Suprapubic skin (tissue), 4 donors: ENCODE measurements around the gene NPAS3. TPM values are rescaled to one million over a fixed set of nuclear protein-coding genes. Genes with fewer than 3 reads are reported as not detected.

Experiments used
- DNase-seq, 2 donors: peaks; one replicate each; pipeline ENCODE4 v3.0.0-alpha.2; 2019; ENCODE audit warnings: low spot score in 2 of 2
- H3K27ac ChIP-seq: fragments of 200-600 bp; sonication (generic); one replicate; pipeline ENCODE4 v1.5.1; 2019
- H3K27me3 ChIP-seq: fragments of 200-600 bp; sonication (generic); one replicate; pipeline ENCODE4 v1.5.1; 2019
- H3K36me3 ChIP-seq: fragments of 200-600 bp; sonication (generic); one replicate; pipeline ENCODE4 v1.5.1; 2019
- H3K4me1 ChIP-seq: fragments of 200-600 bp; sonication (generic); one replicate; pipeline ENCODE4 v1.5.1; 2019
- H3K4me3 ChIP-seq: fragments of 200-600 bp; sonication (generic); one replicate; pipeline ENCODE4 v1.5.1; 2019; ENCODE audit warnings: mild to moderate bottlenecking
- H3K9me3 ChIP-seq: fragments of 200-600 bp; sonication (generic); one replicate; pipeline ENCODE4 v1.5.1; 2019
- EP300 ChIP-seq: sonication (generic); formaldehyde crosslinking; IDR thresholded peaks from one replicate; pipeline ENCODE4 v1.6.1; 2017; ENCODE audit warnings: antibody characterized with exemption
- POLR2A ChIP-seq, 2 donors: fragments of 450-650 bp; IDR thresholded peaks; one replicate each; pipeline ENCODE4 v1.6.1; 2017; ENCODE audit warnings: antibody characterized with exemption in 2 of 2, mild to moderate bottlenecking in 2 of 2, moderate library complexity in 2 of 2
- POLR2AphosphoS5 ChIP-seq, 3 donors: sonication (generic); formaldehyde crosslinking; IDR thresholded peaks; one replicate each; pipeline ENCODE4 v1.6.1; 2017; ENCODE audit warnings: antibody characterized with exemption in 3 of 3
- WGBS: methylation state at CpG from one replicate; pipeline ENCODE4 v1.1.5; 2018; 5-methylcytosine and 5-hydroxymethylcytosine counted together
- total RNA-seq, 4 donors: library from RNA; depleted of rRNA; stranded (reverse); fragments of >200 nt; gene quantifications; one replicate each; pipeline ENCODE4 v1.1.0, GENCODE V29; 2016
- TF ChIP-seq, protein P1 (sequence below), 2 donors: fragments of 200-600 bp in 1 of 2; fragments of 450-650 bp in 1 of 2; sonication (generic) in 1 of 2; IDR thresholded peaks; one replicate each; pipeline ENCODE4 v1.5.1; 2016 to 2019; ENCODE audit warnings: antibody characterized with exemption in 2 of 2, mild to moderate bottlenecking in 1 of 2, moderate library complexity in 1 of 2

NPAS3 gene
- total RNA-seq, 4 donors from 2014 or later = 0.17 to 0.45 (median 0.29) TPM; not detected in 1

DNA sequence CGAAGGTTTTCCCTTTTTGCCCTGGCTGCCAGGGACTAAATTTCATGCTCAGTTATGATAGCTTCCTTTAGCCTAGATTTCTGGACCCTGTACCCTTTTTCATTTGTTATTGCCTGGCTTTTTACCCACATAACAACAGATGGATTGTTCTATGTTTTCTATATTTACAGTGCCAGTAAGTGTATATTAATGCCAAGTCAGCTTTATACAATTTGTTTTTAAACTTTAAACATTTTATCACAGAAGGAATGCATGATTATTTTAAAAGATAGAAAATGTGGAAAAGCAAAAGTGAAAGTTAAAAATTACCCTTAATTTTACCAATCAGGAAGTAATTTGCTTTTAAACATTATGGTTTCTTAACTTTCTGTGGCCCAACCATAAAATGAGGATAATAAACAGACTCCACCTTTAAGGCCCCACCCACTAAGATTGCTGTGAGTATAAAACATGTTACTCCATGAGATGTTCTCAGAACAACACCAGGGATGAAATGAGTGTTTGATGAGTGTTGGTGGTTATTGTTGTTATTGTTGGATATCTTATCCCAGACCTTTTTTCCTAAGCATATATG lies 515.4 kb downstream of the NPAS3 start:
- 21% methylated on average over 1 of the region's 1 CpG for WGBS
- Histone ChIP-seq H3K27me3 (no peaks in the 10 kb centered on the region), H3K4me3 (no peak overlapping the region), H3K36me3 (no peaks in the 10 kb centered on the region), H3K4me1 (peaks cover 6% of the 10 kb centered on the region), H3K27ac (no peak overlapping the region), H3K9me3 (no peaks in the 10 kb centered on the region)
- no peak for DNase-seq
- TF ChIP-seq POLR2A (IDR thresholded peaks at IDR 0.05) (no peak), EP300 (no peak), POLR2AphosphoS5 (IDR thresholded peaks at IDR 0.05) (no peak)

DNA sequence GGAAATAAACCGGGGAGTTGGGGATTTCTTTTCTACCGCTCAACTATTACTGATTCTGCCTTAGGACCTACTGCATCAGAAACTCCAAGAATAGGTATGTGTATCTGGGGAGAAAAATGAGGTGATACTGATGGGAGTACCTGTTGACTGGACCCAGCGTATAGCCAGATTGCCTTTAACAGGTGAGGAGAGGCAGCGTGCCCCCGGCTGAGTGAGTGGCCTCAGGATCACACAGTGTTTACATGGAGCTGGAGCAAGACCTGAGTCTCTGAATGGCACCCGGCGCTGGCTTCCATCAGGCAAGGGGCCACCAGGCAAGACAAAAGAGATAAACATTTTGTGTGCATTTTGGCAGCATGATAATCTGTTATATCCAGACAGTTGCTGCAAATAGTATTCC lies 516.0 kb downstream of the NPAS3 start:
- WGBS = 86% methylated on average over 7 of the region's 7 CpGs

DNA sequence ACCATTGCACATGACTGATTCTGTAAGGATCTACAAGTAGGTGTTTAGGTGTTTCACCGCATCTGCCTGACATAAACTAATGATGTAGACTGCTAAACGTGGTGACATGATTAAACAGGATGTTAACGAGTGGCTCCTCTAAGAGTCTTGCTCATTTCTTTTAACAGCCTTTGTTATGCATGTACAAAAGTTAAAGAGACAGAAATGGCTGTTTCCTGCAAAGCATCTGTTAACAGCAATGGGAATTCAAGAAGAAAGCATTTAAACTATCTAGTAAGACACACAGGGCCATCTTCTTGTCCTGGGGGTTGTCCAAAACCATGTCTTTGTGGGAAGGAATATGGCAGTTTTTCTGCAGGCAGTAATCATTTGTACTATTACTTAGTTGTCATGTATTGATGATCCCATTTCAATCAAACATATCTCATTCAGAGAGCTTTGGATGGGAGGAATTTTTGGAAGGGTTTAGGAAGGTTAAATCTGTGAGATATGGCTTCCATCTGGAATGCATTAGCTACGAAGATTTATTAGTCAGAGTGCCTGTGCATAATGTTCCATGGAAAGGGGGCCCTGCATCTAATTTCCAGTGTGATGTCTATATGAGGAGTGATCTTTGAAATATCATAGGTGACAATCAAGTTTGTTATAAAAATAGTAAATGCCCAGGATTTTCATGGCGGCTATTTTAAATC lies 517.1 kb downstream of the NPAS3 start:
- TF ChIP-seq POLR2A (IDR thresholded peaks at IDR 0.05) (no peak), POLR2AphosphoS5 (IDR thresholded peaks at IDR 0.05) (no peak)
- TF ChIP-seq, protein P1, sequence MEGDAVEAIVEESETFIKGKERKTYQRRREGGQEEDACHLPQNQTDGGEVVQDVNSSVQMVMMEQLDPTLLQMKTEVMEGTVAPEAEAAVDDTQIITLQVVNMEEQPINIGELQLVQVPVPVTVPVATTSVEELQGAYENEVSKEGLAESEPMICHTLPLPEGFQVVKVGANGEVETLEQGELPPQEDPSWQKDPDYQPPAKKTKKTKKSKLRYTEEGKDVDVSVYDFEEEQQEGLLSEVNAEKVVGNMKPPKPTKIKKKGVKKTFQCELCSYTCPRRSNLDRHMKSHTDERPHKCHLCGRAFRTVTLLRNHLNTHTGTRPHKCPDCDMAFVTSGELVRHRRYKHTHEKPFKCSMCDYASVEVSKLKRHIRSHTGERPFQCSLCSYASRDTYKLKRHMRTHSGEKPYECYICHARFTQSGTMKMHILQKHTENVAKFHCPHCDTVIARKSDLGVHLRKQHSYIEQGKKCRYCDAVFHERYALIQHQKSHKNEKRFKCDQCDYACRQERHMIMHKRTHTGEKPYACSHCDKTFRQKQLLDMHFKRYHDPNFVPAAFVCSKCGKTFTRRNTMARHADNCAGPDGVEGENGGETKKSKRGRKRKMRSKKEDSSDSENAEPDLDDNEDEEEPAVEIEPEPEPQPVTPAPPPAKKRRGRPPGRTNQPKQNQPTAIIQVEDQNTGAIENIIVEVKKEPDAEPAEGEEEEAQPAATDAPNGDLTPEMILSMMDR (IDR thresholded peaks at IDR 0.05) = no peak
- WGBS = 77% methylated on average over 5 of the region's 5 CpGs
- H3K27me3 ChIP-seq = no peaks in the 10 kb centered on the region
- H3K4me3 ChIP-seq = no peak overlapping the region
- no peak for DNase-seq
- H3K4me1 ChIP-seq = peaks cover 6% of the 10 kb centered on the region
- no peaks in the 10 kb centered on the region for H3K9me3 ChIP-seq
- H3K27ac ChIP-seq = no peak overlapping the region
- no peaks in the 10 kb centered on the region for H3K36me3 ChIP-seq

More for the DNA sequence above, 516.0 kb downstream of the NPAS3 start:
- DNase-seq = no peak
- Histone ChIP-seq H3K9me3 (no peaks in the 10 kb centered on the region), H3K4me3 (no peak overlapping the region), H3K27me3 (no peaks in the 10 kb centered on the region), H3K4me1 (peaks cover 6% of the 10 kb centered on the region), H3K36me3 (no peaks in the 10 kb centered on the region), H3K27ac (no peak overlapping the region)
- TF ChIP-seq POLR2A (IDR thresholded peaks at IDR 0.05) (no peak), POLR2AphosphoS5 (IDR thresholded peaks at IDR 0.05) (no peak), EP300 (no peak)
- TF ChIP-seq, protein P1 (IDR thresholded peaks at IDR 0.05) = no peak

DNA sequence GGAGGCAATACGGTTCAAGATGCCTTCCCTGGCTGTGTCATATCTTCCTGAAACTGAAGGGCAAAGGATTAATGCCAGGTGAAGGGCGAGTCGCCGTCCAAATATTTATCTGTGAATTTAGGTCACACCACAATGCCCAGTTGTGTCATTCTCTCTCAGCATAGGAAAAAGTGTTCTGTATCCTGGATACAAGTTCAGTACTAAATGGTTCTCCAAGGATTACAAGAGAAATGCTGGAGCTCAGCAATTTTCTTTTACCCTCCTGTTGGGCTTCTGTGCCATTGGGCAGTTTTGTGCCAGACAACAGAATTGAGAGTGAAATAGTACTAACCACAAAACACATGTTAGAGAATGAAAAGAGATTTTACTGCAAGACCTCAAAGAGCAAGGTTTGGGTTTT lies 518.3 kb downstream of the NPAS3 start:
- WGBS = 68% methylated on average over 4 of the region's 4 CpGs
- H3K4me1 ChIP-seq = peaks cover 6% of the 10 kb centered on the region
- H3K27me3 ChIP-seq = no peaks in the 10 kb centered on the region
- no peak for DNase-seq
- no peaks in the 10 kb centered on the region for H3K36me3 ChIP-seq
- no peak overlapping the region for H3K4me3 ChIP-seq
- no peak overlapping the region for H3K27ac ChIP-seq
- no peaks in the 10 kb centered on the region for H3K9me3 ChIP-seq
- TF ChIP-seq, protein P1 (IDR thresholded peaks at IDR 0.05) = no peak
- TF ChIP-seq POLR2AphosphoS5 (IDR thresholded peaks at IDR 0.05) = no peak
- no peak for TF ChIP-seq EP300
- no peak for TF ChIP-seq POLR2A (IDR thresholded peaks at IDR 0.05)

DNA sequence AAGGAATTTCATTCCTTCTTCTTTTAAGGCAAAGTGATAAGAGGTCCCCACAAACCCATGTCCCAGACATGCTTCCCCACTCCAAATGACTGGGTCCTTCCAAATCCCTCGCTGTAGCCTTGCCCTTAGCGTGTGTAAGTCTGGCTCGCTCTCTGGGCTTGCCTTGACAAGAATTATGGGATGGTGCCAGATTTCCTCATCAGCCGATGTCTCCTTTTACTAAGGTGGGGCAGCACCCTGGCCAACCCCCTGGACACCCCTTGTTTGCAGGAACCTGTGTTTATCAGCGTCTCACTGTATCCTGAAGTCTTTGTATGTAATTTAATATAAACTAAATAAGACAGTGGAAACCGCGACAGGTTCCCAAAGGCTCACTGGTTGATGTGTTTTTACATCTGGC lies 518.9 kb downstream of the NPAS3 start:
- Histone ChIP-seq H3K9me3 (no peaks in the 10 kb centered on the region), H3K4me3 (no peak overlapping the region), H3K36me3 (no peaks in the 10 kb centered on the region), H3K27ac (no peak overlapping the region), H3K4me1 (peaks cover 6% of the 10 kb centered on the region), H3K27me3 (no peaks in the 10 kb centered on the region)
- no peak for DNase-seq
- TF ChIP-seq POLR2AphosphoS5 (IDR thresholded peaks at IDR 0.05) (no peak), POLR2A (IDR thresholded peaks at IDR 0.05) (no peak), EP300 (no peak)
- TF ChIP-seq, protein P1 (IDR thresholded peaks at IDR 0.05) = no peak
- WGBS = 68% methylated on average over 7 of the region's 7 CpGs
